ENCODE measurements around the gene SCAMP2.

- TF ChIP-seq, protein P1, sequence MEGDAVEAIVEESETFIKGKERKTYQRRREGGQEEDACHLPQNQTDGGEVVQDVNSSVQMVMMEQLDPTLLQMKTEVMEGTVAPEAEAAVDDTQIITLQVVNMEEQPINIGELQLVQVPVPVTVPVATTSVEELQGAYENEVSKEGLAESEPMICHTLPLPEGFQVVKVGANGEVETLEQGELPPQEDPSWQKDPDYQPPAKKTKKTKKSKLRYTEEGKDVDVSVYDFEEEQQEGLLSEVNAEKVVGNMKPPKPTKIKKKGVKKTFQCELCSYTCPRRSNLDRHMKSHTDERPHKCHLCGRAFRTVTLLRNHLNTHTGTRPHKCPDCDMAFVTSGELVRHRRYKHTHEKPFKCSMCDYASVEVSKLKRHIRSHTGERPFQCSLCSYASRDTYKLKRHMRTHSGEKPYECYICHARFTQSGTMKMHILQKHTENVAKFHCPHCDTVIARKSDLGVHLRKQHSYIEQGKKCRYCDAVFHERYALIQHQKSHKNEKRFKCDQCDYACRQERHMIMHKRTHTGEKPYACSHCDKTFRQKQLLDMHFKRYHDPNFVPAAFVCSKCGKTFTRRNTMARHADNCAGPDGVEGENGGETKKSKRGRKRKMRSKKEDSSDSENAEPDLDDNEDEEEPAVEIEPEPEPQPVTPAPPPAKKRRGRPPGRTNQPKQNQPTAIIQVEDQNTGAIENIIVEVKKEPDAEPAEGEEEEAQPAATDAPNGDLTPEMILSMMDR (conservative IDR thresholded peaks at IDR 0.05; ENCODE audit: low read depth, low read length): no peak
- no peak for TF ChIP-seq EZH2 (IDR thresholded peaks at IDR 0.05; ENCODE audit: low read length, unreplicated experiment)
- TF ChIP-seq EZH2phosphoT487 (IDR thresholded peaks at IDR 0.05; ENCODE audit: borderline replicate concordance, low read length): no peak
Measured at GRCh38 chr15:74826364-74826819, 46.8 kb downstream of the SCAMP2 start, which contains the start of gene CPLX3.
